Measurements from ENCODE around the gene TMIE. TPM values are rescaled to one million over a fixed set of nuclear protein-coding genes. Genes with fewer than 3 reads are reported as not detected.

Gene TMIE
- total RNA-seq: 0.30 TPM

- DNase-seq: no peak
Measured at GRCh38 chr3:46701181-46701939, at the start of gene TMIE. TSS of gene TMIE (plus strand) at chr3:46701392. CDS start at chr3:46701488, 96 bp downstream.

- DNase-seq: no peak
Measured at GRCh38 chr3:46655271-46655670, 45.9 kb upstream of the TMIE start.

GRCh38 chr3:46656778-46657556 lies 44.2 kb upstream of the TMIE start:
- DNase-seq: no peak

GRCh38 chr3:46659285-46659684 lies 41.9 kb upstream of the TMIE start:
- no peak for DNase-seq

- no peak for DNase-seq
Measured at GRCh38 chr3:46660003-46660402, 41.2 kb upstream of the TMIE start.

GRCh38 chr3:46660543-46661523 lies 40.4 kb upstream of the TMIE start:
- DNase-seq: no peak

GRCh38 chr3:46661776-46662766 lies 39.1 kb upstream of the TMIE start:
- no peak for DNase-seq

GRCh38 chr3:46662771-46663551 lies 38.2 kb upstream of the TMIE start:
- peak; percentile 75 for DNase-seq

- DNase-seq: peak; percentile 5
Measured at GRCh38 chr3:46663591-46664135, 37.5 kb upstream of the TMIE start.

- DNase-seq: no peak
Measured at GRCh38 chr3:46664188-46664970, 36.8 kb upstream of the TMIE start.

- no peak for DNase-seq
Measured at GRCh38 chr3:46664971-46665762, 36.0 kb upstream of the TMIE start.

GRCh38 chr3:46665763-46666452 lies 35.3 kb upstream of the TMIE start:
- no peak for DNase-seq

- DNase-seq: no peak
Measured at GRCh38 chr3:46666453-46666845, 34.7 kb upstream of the TMIE start.

GRCh38 chr3:46667061-46667621 lies 34.1 kb upstream of the TMIE start:
- no peak for DNase-seq

GRCh38 chr3:46667657-46668056 lies 33.5 kb upstream of the TMIE start:
- no peak for DNase-seq

GRCh38 chr3:46668116-46668515 lies 33.1 kb upstream of the TMIE start:
- DNase-seq: no peak

GRCh38 chr3:46668591-46668990 lies 32.6 kb upstream of the TMIE start:
- DNase-seq: no peak
